Neural progenitor cell (in vitro differentiated cells): ENCODE measurements around the gene GTPBP6.

Experiments used
- EZH2 ChIP-seq: fragments of 200-600 bp; sonication (generic); IDR thresholded peaks from 2 replicates; pipeline ENCODE4 v1.6.1; 2017; ENCODE audit warnings: antibody characterized with exemption, mild to moderate bottlenecking, moderate library complexity
- EZH2phosphoT487 ChIP-seq: fragments of 200-600 bp; sonication (generic); IDR thresholded peaks from 2 replicates; pipeline ENCODE4 v1.6.1; 2017; ENCODE audit warnings: antibody characterized with exemption
- TF ChIP-seq, protein P1 (sequence below): fragments of 200-600 bp; sonication (generic); IDR thresholded peaks from 2 replicates; pipeline ENCODE4 v1.5.1; 2017; ENCODE audit warnings: antibody characterized with exemption, mild to moderate bottlenecking

GRCh38 chrX:318068-318738 is 393 bp downstream of the GTPBP6 start:
- TF ChIP-seq, protein P1, sequence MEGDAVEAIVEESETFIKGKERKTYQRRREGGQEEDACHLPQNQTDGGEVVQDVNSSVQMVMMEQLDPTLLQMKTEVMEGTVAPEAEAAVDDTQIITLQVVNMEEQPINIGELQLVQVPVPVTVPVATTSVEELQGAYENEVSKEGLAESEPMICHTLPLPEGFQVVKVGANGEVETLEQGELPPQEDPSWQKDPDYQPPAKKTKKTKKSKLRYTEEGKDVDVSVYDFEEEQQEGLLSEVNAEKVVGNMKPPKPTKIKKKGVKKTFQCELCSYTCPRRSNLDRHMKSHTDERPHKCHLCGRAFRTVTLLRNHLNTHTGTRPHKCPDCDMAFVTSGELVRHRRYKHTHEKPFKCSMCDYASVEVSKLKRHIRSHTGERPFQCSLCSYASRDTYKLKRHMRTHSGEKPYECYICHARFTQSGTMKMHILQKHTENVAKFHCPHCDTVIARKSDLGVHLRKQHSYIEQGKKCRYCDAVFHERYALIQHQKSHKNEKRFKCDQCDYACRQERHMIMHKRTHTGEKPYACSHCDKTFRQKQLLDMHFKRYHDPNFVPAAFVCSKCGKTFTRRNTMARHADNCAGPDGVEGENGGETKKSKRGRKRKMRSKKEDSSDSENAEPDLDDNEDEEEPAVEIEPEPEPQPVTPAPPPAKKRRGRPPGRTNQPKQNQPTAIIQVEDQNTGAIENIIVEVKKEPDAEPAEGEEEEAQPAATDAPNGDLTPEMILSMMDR, result no peak
- TF ChIP-seq EZH2phosphoT487 (no peak), EZH2 (no peak)
